GM23248 (cell line): ENCODE results near the gene RHOD. TPM values are rescaled to one million over a fixed set of nuclear protein-coding genes. Genes with fewer than 3 reads are reported as not detected.

Experiments used
- DNase-seq: peaks from one replicate; pipeline ENCODE4 v3.0.0-alpha.2; 2015
- H2AFZ ChIP-seq: fragments of 200-600 bp; sonication (generic); 2 replicates; pipeline ENCODE4 v1.6.1; 2016; ENCODE audit warnings: antibody characterized with exemption
- H3F3A ChIP-seq: fragments of 200-600 bp; sonication (generic); 2 replicates; pipeline ENCODE4 v1.6.1; 2016; ENCODE audit warnings: mild to moderate bottlenecking, antibody characterized with exemption, mixed run types; ENCODE audit not compliant: insufficient read depth
- H3K27ac ChIP-seq: fragments of 200-600 bp; sonication (generic); 2 replicates; pipeline ENCODE4 v1.5.1; 2016; ENCODE audit warnings: mild to moderate bottlenecking
- H3K27me3 ChIP-seq: fragments of 200-600 bp; sonication (generic); replicated peaks from 2 replicates; pipeline ENCODE4 v1.6.1; 2016; ENCODE audit warnings: mild to moderate bottlenecking; ENCODE audit not compliant: insufficient read depth
- H3K36me3 ChIP-seq: fragments of 200-600 bp; sonication (generic); 2 replicates; pipeline ENCODE4 v1.6.1; 2016; ENCODE audit warnings: low read depth, mild to moderate bottlenecking
- H3K4me1 ChIP-seq: fragments of 200-600 bp; sonication (generic); 2 replicates; pipeline ENCODE4 v1.6.1; 2016; ENCODE audit warnings: mild to moderate bottlenecking; ENCODE audit not compliant: insufficient read depth
- H3K4me2 ChIP-seq: fragments of 200-600 bp; sonication (generic); one replicate; pipeline ENCODE4 v1.6.1; 2016; ENCODE audit warnings: mild to moderate bottlenecking; ENCODE audit not compliant: unreplicated experiment
- H3K4me3 ChIP-seq: fragments of 200-600 bp; sonication (generic); 2 replicates; pipeline ENCODE4 v1.5.1; 2016; ENCODE audit warnings: mild to moderate bottlenecking
- H3K79me2 ChIP-seq: fragments of 200-600 bp; sonication (generic); 2 replicates; pipeline ENCODE4 v1.6.1; 2016; ENCODE audit warnings: mild to moderate bottlenecking; ENCODE audit not compliant: insufficient read depth
- H3K9ac ChIP-seq: fragments of 200-600 bp; sonication (generic); 2 replicates; pipeline ENCODE4 v1.6.1; 2016; ENCODE audit warnings: mild to moderate bottlenecking
- H3K9me2 ChIP-seq: fragments of 200-600 bp; sonication (generic); 2 replicates; pipeline ENCODE4 v1.6.1; 2016; ENCODE audit warnings: mixed run types, mild to moderate bottlenecking, moderate library complexity; ENCODE audit not compliant: insufficient read depth
- H3K9me3 ChIP-seq: fragments of 200-600 bp; sonication (generic); one replicate; pipeline ENCODE4 v1.6.1; 2017; ENCODE audit warnings: low read depth
- H4K20me1 ChIP-seq: fragments of 200-600 bp; sonication (generic); 2 replicates; pipeline ENCODE4 v1.6.0; 2016; ENCODE audit not compliant: insufficient read depth
- EZH2 ChIP-seq: fragments of 200-600 bp; sonication (generic); IDR thresholded peaks from 2 replicates; pipeline ENCODE4 v1.6.1; 2018; ENCODE audit warnings: antibody characterized with exemption, mild to moderate bottlenecking; ENCODE audit not compliant: insufficient read depth, poor library complexity, severe bottlenecking
- EZH2phosphoT487 ChIP-seq: fragments of 200-600 bp; sonication (generic); IDR thresholded peaks from 2 replicates; pipeline ENCODE4 v1.6.1; 2018; ENCODE audit warnings: antibody characterized with exemption, moderate library complexity, mild to moderate bottlenecking, low read depth; ENCODE audit not compliant: insufficient read depth
- WGBS, 2 experiments: methylation state at CpG; one replicate each; pipeline ENCODE4 v1.1.6; 2015 to 2017; ENCODE audit warnings: low lambda C conversion rate in 2 of 2, low coverage in 1 of 2; ENCODE audit errors: missing lambda C conversion rate in 2 of 2; 5-methylcytosine and 5-hydroxymethylcytosine counted together
- in situ Hi-C: fragments of 300-500 bp; cut with MboI; formaldehyde crosslinking; loops from 2 replicates; pipeline ENCODE4 v1.15.0; 2020
- polyA plus RNA-seq: library from polyadenylated mRNA; unstranded; fragments of >200 nt; fragmentation: Nextera tagmentation; extraction: Ambion mirVana; gene quantifications from 2 replicates; pipeline ENCODE4 v1.2.1, GENCODE V29; 2016
- total RNA-seq: library from RNA; depleted of rRNA; stranded (reverse); fragments of >200 nt; shearing (Covaris generic); gene quantifications from 2 replicates; pipeline ENCODE4 v1.2.3, GENCODE V29; 2014

The RHOD gene
- total and polyA plus RNA-seq, 2 experiments from 2014 or later = 28.7 to 32.3 TPM

GRCh38 chr11:67062526-67063373 is 6.1 kb downstream of the RHOD start:
- Histone ChIP-seq H3K9ac (no peak overlapping the region), H3K9me2 (no peaks in the 10 kb centered on the region), H3K36me3 (no peaks in the 10 kb centered on the region), H2AFZ (no peak overlapping the region), H3F3A (no peaks in the 10 kb centered on the region), H3K27ac (no peak overlapping the region), H4K20me1 (no peaks in the 10 kb centered on the region), H3K4me3 (no peak overlapping the region), H3K4me2 (no peak overlapping the region), H3K79me2 (no peaks in the 10 kb centered on the region), H3K9me3 (no peaks in the 10 kb centered on the region), H3K4me1 (no peaks in the 10 kb centered on the region), H3K27me3 (no peaks in the 10 kb centered on the region)
- in situ Hi-C loops = no loop called here
- WGBS, 2 experiments = 84 to 89% methylated on average over 13 of the region's 13 CpGs
- DNase-seq = no peak
- TF ChIP-seq EZH2phosphoT487 (no peak), EZH2 (no peak)

- no peaks in the 10 kb centered on the region for H3K4me1 ChIP-seq
- H3K36me3 ChIP-seq = no peaks in the 10 kb centered on the region
- WGBS, 2 experiments = 94 to 96% methylated on average over 3 of the region's 3 CpGs
- H3K4me2 ChIP-seq = no peak overlapping the region
- H3K27me3 ChIP-seq = no peaks in the 10 kb centered on the region
- H3K4me3 ChIP-seq = no peak overlapping the region
- no peak overlapping the region for H2AFZ ChIP-seq
- no peaks in the 10 kb centered on the region for H3F3A ChIP-seq
- DNase-seq = no peak
- H3K9ac ChIP-seq = no peak overlapping the region
- no peaks in the 10 kb centered on the region for H4K20me1 ChIP-seq
- H3K27ac ChIP-seq = no peak overlapping the region
- TF ChIP-seq EZH2 = no peak
- no peak for TF ChIP-seq EZH2phosphoT487
- no peaks in the 10 kb centered on the region for H3K79me2 ChIP-seq
- no peaks in the 10 kb centered on the region for H3K9me3 ChIP-seq
- in situ Hi-C loops = no loop called here
- H3K9me2 ChIP-seq = no peaks in the 10 kb centered on the region
These were observed 9.7 kb downstream of the RHOD start for GRCh38 chr11:67066333-67066709.

- no peaks in the 10 kb centered on the region for H3K9me2 ChIP-seq
- no peak overlapping the region for H3K4me2 ChIP-seq
- H3K27ac ChIP-seq = no peak overlapping the region
- TF ChIP-seq EZH2 (no peak), EZH2phosphoT487 (no peak)
- in situ Hi-C loops = no loop called here
- H3K79me2 ChIP-seq = no peaks in the 10 kb centered on the region
- H3K9me3 ChIP-seq = no peaks in the 10 kb centered on the region
- no peaks in the 10 kb centered on the region for H3K36me3 ChIP-seq
- H3K4me1 ChIP-seq = no peaks in the 10 kb centered on the region
- no peak overlapping the region for H3K9ac ChIP-seq
- no peak overlapping the region for H2AFZ ChIP-seq
- H4K20me1 ChIP-seq = no peaks in the 10 kb centered on the region
- DNase-seq = peak; percentile 63
- H3K4me3 ChIP-seq = no peak overlapping the region
- no peaks in the 10 kb centered on the region for H3F3A ChIP-seq
- H3K27me3 ChIP-seq = no peaks in the 10 kb centered on the region
- 72 to 75% methylated on average over 49 to 52 of the region's 53 CpGs for WGBS, 2 experiments
These were observed 15.0 kb downstream of the RHOD start for GRCh38 chr11:67071420-67072284.

GRCh38 chr11:67072295-67072694 is 15.6 kb downstream of the RHOD start:
- DNase-seq = no peak
- Histone ChIP-seq H3F3A (no peaks in the 10 kb centered on the region), H3K4me2 (no peak overlapping the region), H3K4me1 (no peaks in the 10 kb centered on the region), H3K36me3 (no peaks in the 10 kb centered on the region), H3K4me3 (no peak overlapping the region), H3K27me3 (no peaks in the 10 kb centered on the region), H3K9ac (no peak overlapping the region), H3K27ac (no peak overlapping the region), H3K79me2 (no peaks in the 10 kb centered on the region), H3K9me3 (no peaks in the 10 kb centered on the region), H2AFZ (no peak overlapping the region), H3K9me2 (no peaks in the 10 kb centered on the region), H4K20me1 (no peaks in the 10 kb centered on the region)
- TF ChIP-seq EZH2phosphoT487 = no peak
- no peak for TF ChIP-seq EZH2
- 78 to 80% methylated on average over 11 of the region's 11 CpGs for WGBS, 2 experiments
- in situ Hi-C loops = no loop called here
